ENCODE results near the gene RNF141. TPM values are rescaled to one million over a fixed set of nuclear protein-coding genes. Genes with fewer than 3 reads are reported as not detected.

Gene RNF141
- total RNA-seq, 1 donor from 2014 or later = 49.3 TPM

DNA sequence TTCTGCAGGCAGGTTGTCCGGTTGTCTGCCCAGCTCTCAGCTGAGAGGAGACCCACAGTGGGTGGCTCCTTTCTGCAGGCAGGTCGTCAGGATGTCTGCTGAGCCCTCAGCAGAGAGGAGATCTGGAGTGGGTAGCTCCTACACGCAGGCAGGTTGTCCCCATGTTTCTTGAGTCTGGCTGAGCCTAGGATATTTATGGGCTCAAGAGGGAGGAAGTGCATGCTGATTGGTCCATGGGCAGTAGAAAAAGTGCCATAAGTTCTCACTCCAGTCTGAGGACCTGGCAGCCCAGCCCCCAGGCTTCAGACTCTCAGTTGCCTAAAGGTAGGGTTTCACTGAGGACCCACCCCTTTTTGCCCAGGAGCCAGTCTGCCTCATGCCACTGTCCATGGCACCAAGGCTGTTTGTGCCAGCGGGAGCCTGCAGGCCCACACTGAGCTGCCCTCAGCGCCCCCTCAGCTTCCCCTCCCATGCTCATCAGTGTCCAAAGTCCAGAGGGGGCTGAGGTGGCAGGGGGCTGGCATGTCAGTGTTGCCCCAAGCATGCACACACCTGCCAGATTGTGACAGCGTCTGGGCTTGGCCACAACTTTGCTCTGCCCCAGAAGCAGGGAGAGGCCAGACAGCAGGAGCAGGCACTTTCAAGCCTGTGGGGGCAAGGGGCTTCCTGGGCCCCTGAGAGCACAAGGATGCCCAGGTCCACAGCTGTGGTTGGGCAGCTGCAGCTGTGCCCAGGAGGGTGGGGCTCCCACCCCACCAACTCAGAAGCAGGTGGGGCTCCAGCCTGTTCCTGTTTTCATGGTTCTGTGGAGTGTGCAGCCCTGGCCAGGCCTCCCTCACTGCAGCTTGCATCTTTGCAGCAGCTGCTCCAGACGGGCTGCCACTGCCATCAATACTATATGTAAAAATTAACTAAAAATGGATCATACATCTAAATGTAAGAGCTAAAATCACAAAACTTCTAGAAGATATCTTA is 3.8 kb upstream of the RNF141 start:
- Histone ChIP-seq H3K4me2 (no peak overlapping the region), H3F3A (ENCODE audit: low read depth) (no peaks in the 10 kb centered on the region), H3K27me3 (peaks cover 6% of the 10 kb centered on the region), H3K79me2 (ENCODE audit: low read depth) (peaks cover 6% of the 10 kb centered on the region), H2AFZ (replicated peaks) (no peak overlapping the region), H4K20me1 (ENCODE audit: low read depth) (no peaks in the 10 kb centered on the region), H3K4me1 (peaks cover 5% of the 10 kb centered on the region), H3K9ac (no peak overlapping the region), H3K4me3 (no peak overlapping the region), H3K27ac (no peak overlapping the region), H3K9me3 (ENCODE audit: low read depth) (no peaks in the 10 kb centered on the region), H3K36me3 (no peaks in the 10 kb centered on the region)
- DNase-seq (ENCODE audit: low spot score) = no peak
- no peak overlapping the region for H3K27ac Mint-ChIP-seq
- H3K4me1 Mint-ChIP-seq = peaks cover 12% of the 10 kb centered on the region
- TF ChIP-seq EZH2 (IDR thresholded peaks at IDR 0.05) = no peak
- TF ChIP-seq CTCF (IDR thresholded peaks at IDR 0.05) = no peak
- no peak for TF ChIP-seq EZH2phosphoT487 (IDR thresholded peaks at IDR 0.05)
- no peaks in the 10 kb centered on the region for H3K9me3 Mint-ChIP-seq
- H3K36me3 Mint-ChIP-seq = no peaks in the 10 kb centered on the region
- H3K27me3 Mint-ChIP-seq (ENCODE audit: insufficient read depth, low read depth) = peaks cover 4% of the 10 kb centered on the region
- no peak overlapping the region for H3K4me3 Mint-ChIP-seq

DNA sequence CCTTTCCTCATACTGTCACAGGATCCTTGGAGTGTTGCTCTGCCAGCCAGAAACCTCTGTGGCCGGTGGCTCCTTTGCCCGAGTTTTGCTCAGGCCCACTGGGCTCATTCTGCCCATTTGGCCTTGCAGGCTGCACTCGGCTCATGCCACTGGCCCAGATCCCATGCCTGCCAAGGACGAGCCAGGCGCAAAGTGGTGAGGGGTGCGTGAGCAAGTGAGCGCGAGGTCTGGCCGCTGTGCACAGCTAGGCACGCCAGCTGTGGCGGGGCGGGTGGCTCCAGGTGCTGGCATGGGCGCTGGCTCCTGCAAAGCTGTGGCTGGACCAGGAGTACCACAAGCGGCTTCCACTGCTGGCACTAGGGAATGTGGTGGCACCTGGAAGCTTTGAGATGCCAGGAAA is 2.8 kb upstream of the RNF141 start:
- no peaks in the 10 kb centered on the region for H3K36me3 Mint-ChIP-seq
- Histone ChIP-seq H2AFZ (replicated peaks) (no peak overlapping the region), H3K27me3 (peaks cover 8% of the 10 kb centered on the region), H4K20me1 (ENCODE audit: low read depth) (no peaks in the 10 kb centered on the region), H3K4me3 (no peak overlapping the region), H3K79me2 (ENCODE audit: low read depth) (peaks cover 12% of the 10 kb centered on the region), H3F3A (ENCODE audit: low read depth) (no peaks in the 10 kb centered on the region), H3K27ac (no peak overlapping the region), H3K9ac (no peak overlapping the region), H3K4me1 (peaks cover 6% of the 10 kb centered on the region), H3K36me3 (no peaks in the 10 kb centered on the region), H3K4me2 (no peak overlapping the region), H3K9me3 (ENCODE audit: low read depth) (no peaks in the 10 kb centered on the region)
- DNase-seq (ENCODE audit: low spot score) = no peak
- H3K4me1 Mint-ChIP-seq = peaks cover 14% of the 10 kb centered on the region
- H3K4me3 Mint-ChIP-seq = no peak overlapping the region
- peaks cover 2% of the 10 kb centered on the region for H3K27me3 Mint-ChIP-seq (ENCODE audit: insufficient read depth, low read depth)
- TF ChIP-seq EZH2phosphoT487 (IDR thresholded peaks at IDR 0.05) = no peak
- TF ChIP-seq CTCF (IDR thresholded peaks at IDR 0.05) = no peak
- no peak for TF ChIP-seq EZH2 (IDR thresholded peaks at IDR 0.05)
- no peaks in the 10 kb centered on the region for H3K9me3 Mint-ChIP-seq
- no peak overlapping the region for H3K27ac Mint-ChIP-seq

GRCh38 chr11:10542776-10543175 is 1.8 kb upstream of the RNF141 start:
- no peak for DNase-seq (ENCODE audit: low spot score)
- H3K27ac Mint-ChIP-seq = no peak overlapping the region
- no peak overlapping the region for H3K9ac ChIP-seq
- H3K4me3 ChIP-seq = no peak overlapping the region
- peaks cover 8% of the 10 kb centered on the region for H3K27me3 ChIP-seq
- H3F3A ChIP-seq (ENCODE audit: low read depth) = no peaks in the 10 kb centered on the region
- H3K36me3 Mint-ChIP-seq = no peaks in the 10 kb centered on the region
- H3K4me1 ChIP-seq = peaks cover 6% of the 10 kb centered on the region
- H3K79me2 ChIP-seq (ENCODE audit: low read depth) = peaks cover 12% of the 10 kb centered on the region
- H3K4me3 Mint-ChIP-seq = no peak overlapping the region
- no peak overlapping the region for H3K27ac ChIP-seq
- no peak overlapping the region for H3K4me2 ChIP-seq
- no peaks in the 10 kb centered on the region for H3K36me3 ChIP-seq
- TF ChIP-seq EZH2 (IDR thresholded peaks at IDR 0.05) = no peak
- no peak for TF ChIP-seq EZH2phosphoT487 (IDR thresholded peaks at IDR 0.05)
- TF ChIP-seq CTCF (IDR thresholded peaks at IDR 0.05) = no peak
- peaks cover 14% of the 10 kb centered on the region for H3K4me1 Mint-ChIP-seq
- no peaks in the 10 kb centered on the region for H4K20me1 ChIP-seq (ENCODE audit: low read depth)
- peaks cover 2% of the 10 kb centered on the region for H3K27me3 Mint-ChIP-seq (ENCODE audit: insufficient read depth, low read depth)
- no peaks in the 10 kb centered on the region for H3K9me3 ChIP-seq (ENCODE audit: low read depth)
- no peak overlapping the region for H2AFZ ChIP-seq (replicated peaks)
- no peaks in the 10 kb centered on the region for H3K9me3 Mint-ChIP-seq

Measured in neural progenitor cell (in vitro differentiated cells).